H9 (cell line): ENCODE results near the gene ZBTB20. TPM values are rescaled to one million over a fixed set of nuclear protein-coding genes. Genes with fewer than 3 reads are reported as not detected.

Experiments
- DNase-seq: peaks from one replicate; pipeline ENCODE4 v3.0.0-alpha.2; 2017
- H2AFZ ChIP-seq: one replicate; pipeline ENCODE4 v1.6.1; 2013; ENCODE audit warnings: mild to moderate bottlenecking, low read length, control low read depth, moderate library complexity
- H2AK5ac ChIP-seq: 2 replicates; pipeline ENCODE4 v1.6.1; 2013; ENCODE audit warnings: low read length, control low read depth, mixed read lengths; ENCODE audit not compliant: insufficient read length
- H2BK120ac ChIP-seq: one replicate; pipeline ENCODE4 v1.6.1; 2013; ENCODE audit warnings: low read depth, mild to moderate bottlenecking, low read length, control low read depth, inconsistent platforms; ENCODE audit not compliant: poor library complexity, severe bottlenecking
- H2BK12ac ChIP-seq: 2 replicates; pipeline ENCODE4 v1.6.1; 2013; ENCODE audit warnings: low read length, control low read depth, mixed read lengths, low read depth; ENCODE audit not compliant: insufficient read length
- H2BK15ac ChIP-seq: 2 replicates; pipeline ENCODE4 v1.6.1; 2013; ENCODE audit warnings: low read depth, low read length, control low read depth
- H2BK20ac ChIP-seq: one replicate; pipeline ENCODE4 v1.6.1; 2013; ENCODE audit warnings: low read depth, mild to moderate bottlenecking, low read length, control low read depth, inconsistent platforms; ENCODE audit not compliant: poor library complexity, severe bottlenecking
- H2BK5ac ChIP-seq: 2 replicates; pipeline ENCODE4 v1.6.1; 2013; ENCODE audit warnings: low read length, control low read depth, mixed read lengths; ENCODE audit not compliant: insufficient read length
- H3K14ac ChIP-seq: 2 replicates; pipeline ENCODE4 v1.6.1; 2013; ENCODE audit warnings: low read length, control low read depth; ENCODE audit not compliant: insufficient read depth
- H3K18ac ChIP-seq: 2 replicates; pipeline ENCODE4 v1.6.1; 2013; ENCODE audit warnings: low read depth, mild to moderate bottlenecking, mixed read lengths, low read length, control low read depth; ENCODE audit not compliant: insufficient read length
- H3K23ac ChIP-seq: 2 replicates; pipeline ENCODE4 v1.6.1; 2013; ENCODE audit warnings: low read length, control low read depth, mixed read lengths, low read depth; ENCODE audit not compliant: insufficient read length
- H3K23me2 ChIP-seq: 2 replicates; pipeline ENCODE4 v1.6.1; 2013; ENCODE audit warnings: low read depth, mild to moderate bottlenecking, mixed read lengths, low read length, control low read depth; ENCODE audit not compliant: insufficient read length, poor library complexity, severe bottlenecking
- H3K27ac ChIP-seq: 2 replicates; pipeline ENCODE4 v1.5.1; 2013; ENCODE audit warnings: low read length, control low read depth, mixed read lengths, low read depth; ENCODE audit not compliant: insufficient read length
- H3K27me3 ChIP-seq: 2 replicates; pipeline ENCODE4 v1.6.1; 2013; ENCODE audit warnings: low read length, control low read depth, inconsistent platforms; ENCODE audit not compliant: insufficient read depth
- H3K4ac ChIP-seq: 2 replicates; pipeline ENCODE4 v1.6.1; 2013; ENCODE audit warnings: low read depth, mild to moderate bottlenecking, control low read depth, inconsistent platforms, low read length, moderate library complexity
- H3K4me1 ChIP-seq: 2 replicates; pipeline ENCODE4 v1.6.1; 2013; ENCODE audit warnings: low read length, control low read depth, inconsistent platforms; ENCODE audit not compliant: insufficient read depth
- H3K4me2 ChIP-seq: 2 replicates; pipeline ENCODE4 v1.6.1; 2013; ENCODE audit warnings: low read length, control low read depth, mixed read lengths; ENCODE audit not compliant: insufficient read length, insufficient read depth
- H3K56ac ChIP-seq: 2 replicates; pipeline ENCODE4 v1.6.1; 2013; ENCODE audit warnings: low read depth, mild to moderate bottlenecking, mixed read lengths, low read length, control low read depth; ENCODE audit not compliant: insufficient read length
- H3K79me1 ChIP-seq: 2 replicates; pipeline ENCODE4 v1.6.1; 2013; ENCODE audit warnings: low read depth, mild to moderate bottlenecking, moderate library complexity, low read length, control low read depth, inconsistent platforms; ENCODE audit not compliant: insufficient read depth, poor library complexity, severe bottlenecking
- H3K79me2 ChIP-seq: 2 replicates; pipeline ENCODE4 v1.6.1; 2013; ENCODE audit warnings: low read length, control low read depth, inconsistent platforms; ENCODE audit not compliant: insufficient read depth
- H3K9ac ChIP-seq: 2 replicates; pipeline ENCODE4 v1.6.1; 2013; ENCODE audit warnings: low read length, control low read depth, mixed read lengths; ENCODE audit not compliant: insufficient read length; ENCODE audit errors: extremely low read depth
- H3K9me3 ChIP-seq: one replicate; pipeline ENCODE4 v1.6.1; 2013; ENCODE audit warnings: low read depth, low read length, inconsistent platforms; ENCODE audit not compliant: control insufficient read depth
- H3T11ph ChIP-seq: one replicate; pipeline ENCODE4 v1.6.1; 2013; ENCODE audit warnings: mild to moderate bottlenecking, low read length, control low read depth, inconsistent platforms
- H4K20me1 ChIP-seq: one replicate; pipeline ENCODE4 v1.6.1; 2013; ENCODE audit not compliant: control insufficient read depth, insufficient read length, insufficient read depth
- H4K5ac ChIP-seq: 2 replicates; pipeline ENCODE4 v1.6.1; 2013; ENCODE audit warnings: low read depth, mild to moderate bottlenecking, mixed read lengths, low read length, control low read depth; ENCODE audit not compliant: insufficient read length
- H4K8ac ChIP-seq: replicated peaks from 2 replicates; pipeline ENCODE4 v1.6.1; 2013; ENCODE audit warnings: low read length, control low read depth, mixed read lengths, low read depth; ENCODE audit not compliant: insufficient read length
- H4K91ac ChIP-seq: 2 replicates; pipeline ENCODE4 v1.6.1; 2013; ENCODE audit warnings: low read depth, mild to moderate bottlenecking, moderate library complexity, mixed read lengths, low read length, control low read depth; ENCODE audit not compliant: insufficient read length
- H3K27ac Mint-ChIP-seq, 3 experiments: 2 replicates in 2 of 3; 3 replicates in 1 of 3; pipeline ENCODE4 v1.8.0; 2020 to 2021; ENCODE audit warnings: mixed read lengths in 3 of 3, mild to moderate bottlenecking in 1 of 3, moderate library complexity in 1 of 3
- H3K27me3 Mint-ChIP-seq: 2 replicates; pipeline ENCODE4 v1.8.0; 2021; ENCODE audit warnings: low read depth, mild to moderate bottlenecking, moderate library complexity, mixed read lengths
- H3K36me3 Mint-ChIP-seq, 3 experiments: 2 replicates in 2 of 3; 3 replicates in 1 of 3; pipeline ENCODE4 v1.8.0; 2020 to 2021; ENCODE audit warnings: low read depth in 3 of 3, mixed read lengths in 3 of 3; ENCODE audit not compliant: insufficient read depth in 1 of 3
- H3K4me1 Mint-ChIP-seq, 2 experiments: 2 replicates each; pipeline ENCODE4 v1.8.0; 2020; ENCODE audit warnings: mixed read lengths in 2 of 2
- H3K4me3 Mint-ChIP-seq, 2 experiments: 2 replicates in 1 of 2; 3 replicates in 1 of 2; pipeline ENCODE4 v1.8.0; 2020 to 2021; ENCODE audit warnings: mild to moderate bottlenecking in 2 of 2, mixed read lengths in 2 of 2, moderate library complexity in 1 of 2
- H3K9me3 Mint-ChIP-seq, 2 experiments: 2 replicates in 1 of 2; 3 replicates in 1 of 2; pipeline ENCODE4 v1.8.0; 2020; ENCODE audit warnings: mild to moderate bottlenecking in 2 of 2, mixed read lengths in 2 of 2, moderate library complexity in 1 of 2
- CTCF ChIP-seq: fragments of 200-600 bp; sonication (generic); conservative IDR thresholded peaks from 3 replicates; pipeline ENCODE4 v1.8.0; 2021; ENCODE audit warnings: antibody characterized with exemption, mild to moderate bottlenecking
- WGBS: extraction: QIAGEN DNeasy Blood & Tissue Kit; methylation state at CpG from one replicate; pipeline ENCODE4 v1.1.7; 2013; ENCODE audit warnings: missing lambda C conversion rate, low lambda C conversion rate, mixed read lengths; ENCODE audit not compliant: insufficient read length; ENCODE audit errors: extremely low coverage; 5-methylcytosine and 5-hydroxymethylcytosine counted together
- total RNA-seq: library from RNA; stranded (reverse); gene quantifications from 2 replicates; pipeline ENCODE4 v1.2.1, GENCODE V29; 2021

ZBTB20 gene
- total RNA-seq, 1 experiment from 2014 or later, result 0.70 TPM

- no peak for TF ChIP-seq CTCF
- no peak overlapping the region for H3K27ac ChIP-seq
- H3K4ac ChIP-seq, result no peak overlapping the region
Observed at GRCh38 chr3:115160295-115160694, 13.2 kb upstream of the ZBTB20 start.

More at GRCh38 chr3:115160295-115160694, 13.2 kb upstream of the ZBTB20 start:
- H3K56ac ChIP-seq, result no peak overlapping the region
- no peak overlapping the region for H2BK15ac ChIP-seq
- no peak overlapping the region for H4K91ac ChIP-seq
- H3K27me3 Mint-ChIP-seq, result no peaks in the 10 kb centered on the region; the same call in 1 of the 2 replicates
- H2AK5ac ChIP-seq, result no peak overlapping the region
- H2BK20ac ChIP-seq, result no peak overlapping the region
- no peaks in the 10 kb centered on the region for H4K20me1 ChIP-seq
- no peak overlapping the region for H3T11ph ChIP-seq
- no peak overlapping the region for H4K8ac ChIP-seq
- no peaks in the 10 kb centered on the region for H3K27me3 ChIP-seq
- H3K9me3 ChIP-seq, result no peaks in the 10 kb centered on the region
- H3K9me3 Mint-ChIP-seq, result peaks cover 20 to 22% of the 10 kb centered on the region in 2 experiments
- H2BK120ac ChIP-seq, result no peak overlapping the region
- no peaks in the 10 kb centered on the region for H3K79me2 ChIP-seq
- H2BK5ac ChIP-seq, result no peak overlapping the region
- H3K9ac ChIP-seq, result no peak overlapping the region
- no peak overlapping the region for H2AFZ ChIP-seq
- H3K4me3 Mint-ChIP-seq, result no peak overlapping the region
- H3K36me3 Mint-ChIP-seq, result peaks cover 16 to 23% (median 17%) of the 10 kb centered on the region in 3 experiments
- no peak overlapping the region for H4K5ac ChIP-seq
- H3K79me1 ChIP-seq, result no peaks in the 10 kb centered on the region
- no peak for DNase-seq
- no peak overlapping the region for H2BK12ac ChIP-seq
- no peak overlapping the region for H3K23ac ChIP-seq
- WGBS, result no CpG with 5 or more reads among the region's 1 CpG
- H3K27ac Mint-ChIP-seq, result no peak overlapping the region
- peaks cover 18 to 19% of the 10 kb centered on the region in 2 experiments for H3K4me1 Mint-ChIP-seq
- H3K18ac ChIP-seq, result no peak overlapping the region
- no peaks in the 10 kb centered on the region for H3K4me1 ChIP-seq
- no peak overlapping the region for H3K14ac ChIP-seq
- H3K23me2 ChIP-seq, result no peaks in the 10 kb centered on the region
- H3K4me2 ChIP-seq, result no peak overlapping the region
